Tibial artery (tissue), 4 donors: ENCODE data around the gene MTTP.

Experiments used
- DNase-seq, 2 donors: peaks; one replicate each; pipeline ENCODE4 v3.0.0-alpha.2; 2019
- H3K27ac ChIP-seq, 2 donors: fragments of 200-600 bp; sonication (generic) in 1 of 2; 1 replicate in 1 of 2; 2 replicates in 1 of 2; pipeline ENCODE4 v1.5.1; 2018 to 2019; ENCODE audit warnings: mild to moderate bottlenecking in 1 of 2
- H3K27me3 ChIP-seq, 2 donors: fragments of 200-600 bp; sonication (generic) in 1 of 2; one replicate each; pipeline versions ENCODE4 v1.5.1 to v1.6.0; 2016 to 2019
- H3K36me3 ChIP-seq, 3 donors: fragments of 200-600 bp; sonication (generic) in 2 of 3; one replicate each; pipeline ENCODE4 v1.5.1; 2016 to 2019; ENCODE audit warnings: mild to moderate bottlenecking in 2 of 3
- H3K4me1 ChIP-seq, 4 donors: fragments of 200-600 bp; sonication (generic) in 2 of 4; 1 replicate in 3 of 4; 2 replicates in 1 of 4; pipeline ENCODE4 v1.5.1; 2016 to 2019
- H3K4me3 ChIP-seq, 2 donors: fragments of 200-600 bp; sonication (generic) in 1 of 2; 1 replicate in 1 of 2; 2 replicates in 1 of 2; pipeline ENCODE4 v1.5.1; 2018 to 2019; ENCODE audit warnings: mild to moderate bottlenecking in 2 of 2
- H3K9me3 ChIP-seq, 3 donors: fragments of 200-600 bp; sonication (generic) in 1 of 3; one replicate each; pipeline ENCODE4 v1.5.1; 2016 to 2019
- CTCF ChIP-seq, 2 experiments: fragments of 200-600 bp in 1 of 2; fragments of 450-650 bp in 1 of 2; IDR thresholded peaks; one replicate each; pipeline ENCODE4 v1.5.1; 2017 to 2019; ENCODE audit warnings: antibody characterized with exemption in 2 of 2, mild to moderate bottlenecking in 1 of 2, moderate library complexity in 1 of 2
- intact Hi-C: fragments of 100-400 bp; cut with DNase I; formaldehyde crosslinking; loops from one replicate; pipeline ENCODE4 v1.15.0; 2023; ENCODE audit warnings: low total_unique reads

The MTTP gene

GRCh38 chr4:99586322-99586721 is 11.7 kb downstream of the MTTP start:
- Histone ChIP-seq H3K4me3 (no peak overlapping the region), H3K27ac (no peak overlapping the region), H3K27me3 (no peaks in the 10 kb centered on the region), H3K36me3 (no peaks in the 10 kb centered on the region), H3K9me3 (no peaks in the 10 kb centered on the region), H3K4me1 (peaks cover 0 to 14% (median 0%) of the 10 kb centered on the region in 4 donors)
- no peak for TF ChIP-seq CTCF (IDR thresholded peaks at IDR 0.05)
- intact Hi-C loops, result no loop called here
- no peak for DNase-seq

DNA sequence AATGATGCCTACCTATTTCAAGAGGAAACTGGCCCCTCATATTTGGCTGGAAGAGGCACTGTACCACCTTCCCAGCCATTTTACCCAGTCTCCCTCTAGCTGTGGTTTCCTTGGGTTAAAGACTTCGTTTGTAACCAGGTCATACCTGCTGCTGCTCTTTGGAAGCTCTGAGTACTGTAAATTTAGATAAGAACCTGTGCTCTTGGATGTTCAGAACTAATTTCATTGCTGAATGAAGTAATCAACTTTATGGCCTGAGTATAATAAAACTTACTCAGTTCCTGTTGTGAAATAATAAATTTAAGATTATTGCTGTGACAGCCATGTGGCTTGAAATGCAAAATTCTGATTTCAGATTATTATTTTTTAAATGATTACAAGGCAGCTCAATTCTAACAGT is 12.2 kb downstream of the MTTP start:
- no peaks in the 10 kb centered on the region for H3K27me3 ChIP-seq
- no peaks in the 10 kb centered on the region for H3K9me3 ChIP-seq
- no peak for TF ChIP-seq CTCF (IDR thresholded peaks at IDR 0.05)
- no peak overlapping the region for H3K27ac ChIP-seq
- no peaks in the 10 kb centered on the region for H3K36me3 ChIP-seq
- peaks cover 0 to 14% (median 0%) of the 10 kb centered on the region in 4 donors for H3K4me1 ChIP-seq
- H3K4me3 ChIP-seq, result no peak overlapping the region
- intact Hi-C loops, result no loop called here
- no peak for DNase-seq

DNA sequence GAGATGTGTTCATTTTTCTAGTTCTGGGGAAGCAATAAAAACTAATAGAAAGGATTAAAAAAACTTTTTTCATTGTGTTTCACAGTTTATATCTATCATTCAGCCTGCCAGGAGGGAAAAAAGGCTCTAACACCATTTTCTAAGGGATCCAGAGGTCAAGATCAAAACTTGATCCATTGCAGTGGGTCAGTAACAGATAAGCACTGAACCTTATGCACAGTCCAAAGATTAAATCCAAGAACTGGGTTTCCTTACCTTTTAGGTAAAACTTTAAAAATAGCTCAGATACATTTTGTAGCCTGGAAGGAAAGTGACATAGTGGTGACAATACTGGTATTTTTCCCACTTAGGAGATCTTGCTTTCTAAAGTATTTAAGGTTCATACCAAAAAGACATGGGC is 12.7 kb downstream of the MTTP start:
- Histone ChIP-seq H3K36me3 (no peaks in the 10 kb centered on the region), H3K4me3 (no peak overlapping the region), H3K9me3 (no peaks in the 10 kb centered on the region), H3K27ac (peak overlapping the region in 1 of 2 donors; percentile 15), H3K27me3 (no peaks in the 10 kb centered on the region), H3K4me1 (peaks cover 0 to 14% (median 0%) of the 10 kb centered on the region in 4 donors)
- no peak for TF ChIP-seq CTCF (IDR thresholded peaks at IDR 0.05)
- intact Hi-C loops, result no loop called here
- DNase-seq, result no peak

DNA sequence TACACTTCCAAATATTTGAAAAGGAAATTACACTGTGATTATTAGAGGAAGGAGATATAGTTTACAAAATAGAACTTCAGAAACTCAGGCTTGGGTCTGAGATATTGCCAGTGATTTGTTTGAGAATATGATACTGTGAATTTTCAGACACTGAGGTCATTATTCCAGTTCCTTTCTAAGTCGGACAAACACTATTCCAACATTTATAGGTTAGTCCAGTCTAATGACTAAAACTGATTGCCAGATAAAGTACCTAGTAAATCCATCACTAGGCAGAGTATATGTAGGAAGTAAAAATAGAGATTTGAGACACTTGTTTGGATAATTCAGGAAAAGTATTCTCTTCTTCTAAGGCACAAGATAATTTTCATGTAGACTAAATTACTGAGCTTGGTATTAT is 13.2 kb downstream of the MTTP start:
- peak overlapping the region; percentile 15 to 19 for H3K27ac ChIP-seq
- no peak overlapping the region for H3K4me3 ChIP-seq
- no peak for DNase-seq
- intact Hi-C loops, result no loop called here
- no peak for TF ChIP-seq CTCF (IDR thresholded peaks at IDR 0.05)
- peaks cover 0 to 14% (median 0%) of the 10 kb centered on the region in 4 donors for H3K4me1 ChIP-seq
- no peaks in the 10 kb centered on the region for H3K9me3 ChIP-seq
- no peaks in the 10 kb centered on the region for H3K27me3 ChIP-seq
- H3K36me3 ChIP-seq, result no peaks in the 10 kb centered on the region

GRCh38 chr4:99591757-99592156 is 17.1 kb downstream of the MTTP start:
- no peaks in the 10 kb centered on the region for H3K27me3 ChIP-seq
- no peak for TF ChIP-seq CTCF (IDR thresholded peaks at IDR 0.05)
- no peaks in the 10 kb centered on the region for H3K9me3 ChIP-seq

More at GRCh38 chr4:99591757-99592156, 17.1 kb downstream of the MTTP start:
- intact Hi-C loops, result no loop called here
- Histone ChIP-seq H3K27ac (no peak overlapping the region), H3K4me3 (no peak overlapping the region), H3K36me3 (no peaks in the 10 kb centered on the region), H3K4me1 (peaks cover 0 to 14% (median 0%) of the 10 kb centered on the region in 4 donors)
- DNase-seq, result no peak
